OCI-LY3 (cell line): Measurements from ENCODE around the gene ABLIM2.

ENCODE experiments used
- H2AFZ ChIP-seq: fragments of 200-600, 300-600 bp; shearing (Covaris generic); 2 replicates; pipeline ENCODE4 v1.6.0; 2014; ENCODE audit warnings: antibody characterized with exemption, low read depth, low read length
- H3K27ac ChIP-seq: fragments of 200-600, 300-600 bp; sonication (generic); 2 replicates; pipeline ENCODE4 v1.5.1; 2014; ENCODE audit warnings: mild to moderate bottlenecking, low read length, moderate library complexity, mixed read lengths
- H3K27me3 ChIP-seq: fragments of 200-600, 300-600 bp; sonication (generic); 2 replicates; pipeline ENCODE4 v1.6.1; 2014; ENCODE audit warnings: low read depth, low read length, mixed read lengths
- H3K36me3 ChIP-seq: fragments of 200-600, 300-600 bp; sonication (generic); replicated peaks from 2 replicates; pipeline ENCODE3; 2014; ENCODE audit warnings: low read depth, low read length, mixed read lengths
- H3K4me1 ChIP-seq: fragments of 300-600, 200-600 bp; sonication (generic); 2 replicates; pipeline ENCODE4 v1.6.1; 2014; ENCODE audit warnings: low read length, mixed read lengths
- H3K4me2 ChIP-seq: fragments of 200-600, 300-600 bp; sonication (generic); 2 replicates; pipeline ENCODE4 v1.6.1; 2014; ENCODE audit warnings: low read length, mixed read lengths
- H3K4me3 ChIP-seq: fragments of 300-600, 200-600 bp; sonication (generic); 2 replicates; pipeline ENCODE4 v1.5.1; 2014; ENCODE audit warnings: antibody characterized with exemption, mild to moderate bottlenecking, low read length, moderate library complexity
- H3K79me2 ChIP-seq: fragments of 300-600, 200-600 bp; shearing (Covaris generic); 2 replicates; pipeline ENCODE4 v1.6.1; 2014; ENCODE audit warnings: mild to moderate bottlenecking, low read length, mixed read lengths
- H3K9ac ChIP-seq: fragments of 300-600, 200-600 bp; shearing (Covaris generic); 2 replicates; pipeline ENCODE4 v1.6.0; 2014; ENCODE audit warnings: mild to moderate bottlenecking, low read length, moderate library complexity
- H3K9me3 ChIP-seq: fragments of 200-600, 300-600 bp; shearing (Covaris generic); 2 replicates; pipeline ENCODE4 v1.6.1; 2014; ENCODE audit warnings: low read length, mixed read lengths; ENCODE audit not compliant: insufficient read depth
- H4K20me1 ChIP-seq: fragments of 200-600, 300-600 bp; sonication (generic); 2 replicates; pipeline ENCODE4 v1.6.1; 2016; ENCODE audit warnings: low read length, mixed read lengths; ENCODE audit not compliant: insufficient read depth
- EZH2phosphoT487 ChIP-seq: fragments of 200-600 bp; shearing (Covaris generic); IDR thresholded peaks from 2 replicates; pipeline ENCODE4 v1.6.1; 2018; ENCODE audit warnings: antibody characterized with exemption, mixed run types, low read depth
- TF ChIP-seq, protein P1 (sequence below): fragments of 200-600, 300-600 bp; sonication (generic); IDR thresholded peaks from 2 replicates; pipeline ENCODE4 v1.5.1; 2014; ENCODE audit warnings: antibody characterized with exemption, low read length, low read depth

ABLIM2 gene

GRCh38 chr4:7976634-7977033 lies 182.0 kb downstream of the ABLIM2 start:
- Histone ChIP-seq H4K20me1 (no peaks in the 10 kb centered on the region), H3K79me2 (no peaks in the 10 kb centered on the region), H2AFZ (no peak overlapping the region), H3K9me3 (no peaks in the 10 kb centered on the region), H3K27ac (no peak overlapping the region), H3K4me1 (no peaks in the 10 kb centered on the region), H3K4me3 (no peak overlapping the region), H3K27me3 (peaks cover 7% of the 10 kb centered on the region; the same call in 1 of the 2 replicates), H3K9ac (no peak overlapping the region), H3K36me3 (no peaks in the 10 kb centered on the region), H3K4me2 (no peak overlapping the region)
- no peak for TF ChIP-seq EZH2phosphoT487
- TF ChIP-seq, protein P1, sequence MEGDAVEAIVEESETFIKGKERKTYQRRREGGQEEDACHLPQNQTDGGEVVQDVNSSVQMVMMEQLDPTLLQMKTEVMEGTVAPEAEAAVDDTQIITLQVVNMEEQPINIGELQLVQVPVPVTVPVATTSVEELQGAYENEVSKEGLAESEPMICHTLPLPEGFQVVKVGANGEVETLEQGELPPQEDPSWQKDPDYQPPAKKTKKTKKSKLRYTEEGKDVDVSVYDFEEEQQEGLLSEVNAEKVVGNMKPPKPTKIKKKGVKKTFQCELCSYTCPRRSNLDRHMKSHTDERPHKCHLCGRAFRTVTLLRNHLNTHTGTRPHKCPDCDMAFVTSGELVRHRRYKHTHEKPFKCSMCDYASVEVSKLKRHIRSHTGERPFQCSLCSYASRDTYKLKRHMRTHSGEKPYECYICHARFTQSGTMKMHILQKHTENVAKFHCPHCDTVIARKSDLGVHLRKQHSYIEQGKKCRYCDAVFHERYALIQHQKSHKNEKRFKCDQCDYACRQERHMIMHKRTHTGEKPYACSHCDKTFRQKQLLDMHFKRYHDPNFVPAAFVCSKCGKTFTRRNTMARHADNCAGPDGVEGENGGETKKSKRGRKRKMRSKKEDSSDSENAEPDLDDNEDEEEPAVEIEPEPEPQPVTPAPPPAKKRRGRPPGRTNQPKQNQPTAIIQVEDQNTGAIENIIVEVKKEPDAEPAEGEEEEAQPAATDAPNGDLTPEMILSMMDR, result no peak

DNA sequence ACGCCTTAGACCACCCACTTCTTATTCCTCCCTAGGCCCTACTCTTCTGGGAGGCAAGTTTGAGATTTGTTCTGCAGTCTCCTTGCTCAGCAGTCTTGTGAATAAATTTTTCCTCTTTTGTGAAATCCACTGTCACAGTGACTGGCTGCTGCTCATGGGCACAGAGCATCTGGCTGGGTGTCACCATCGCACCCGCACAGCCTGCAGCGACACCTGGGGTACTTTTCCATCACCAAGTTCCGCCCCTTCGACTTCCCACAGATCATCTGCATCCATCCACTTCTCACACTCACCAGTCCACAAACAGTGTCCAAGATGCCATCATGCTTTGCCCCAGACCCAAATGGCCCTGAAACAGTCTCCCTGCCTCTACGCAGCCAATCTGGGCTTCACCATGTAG lies 182.6 kb downstream of the ABLIM2 start:
- H3K9ac ChIP-seq, result no peak overlapping the region
- H3K4me1 ChIP-seq, result no peaks in the 10 kb centered on the region
- H3K36me3 ChIP-seq, result no peaks in the 10 kb centered on the region
- H3K4me3 ChIP-seq, result no peak overlapping the region
- no peaks in the 10 kb centered on the region for H4K20me1 ChIP-seq
- H3K4me2 ChIP-seq, result no peak overlapping the region
- H2AFZ ChIP-seq, result no peak overlapping the region
- H3K27ac ChIP-seq, result no peak overlapping the region
- peaks cover 7% of the 10 kb centered on the region; the same call in 1 of the 2 replicates for H3K27me3 ChIP-seq
- TF ChIP-seq EZH2phosphoT487, result no peak
- TF ChIP-seq, protein P1, result no peak
- H3K9me3 ChIP-seq, result no peaks in the 10 kb centered on the region
- no peaks in the 10 kb centered on the region for H3K79me2 ChIP-seq

DNA sequence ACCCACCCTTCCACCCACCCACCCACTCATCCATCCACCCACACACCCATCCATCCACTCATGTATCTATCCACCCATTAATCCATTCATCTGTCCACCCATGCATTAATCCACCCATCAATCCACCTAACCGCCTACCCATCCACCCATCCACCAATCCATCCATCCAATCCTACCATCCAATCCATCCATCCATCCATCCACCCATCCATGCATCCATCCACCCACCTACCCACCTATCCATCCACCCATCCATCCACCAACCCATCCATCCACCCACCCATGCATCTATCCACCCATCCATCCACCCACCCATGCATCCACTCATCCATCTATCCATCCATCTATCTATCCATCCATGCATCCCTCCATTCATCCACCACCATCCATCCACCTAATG lies 184.2 kb downstream of the ABLIM2 start:
- H3K27ac ChIP-seq, result no peak overlapping the region
- no peaks in the 10 kb centered on the region for H3K4me1 ChIP-seq
- no peak for TF ChIP-seq EZH2phosphoT487
- TF ChIP-seq, protein P1, result no peak
- no peaks in the 10 kb centered on the region for H3K79me2 ChIP-seq
- 0 out of 2 replicates have a peak, but pooled peaks cover under 1% of the 10 kb centered on the region for H3K27me3 ChIP-seq
- no peak overlapping the region for H2AFZ ChIP-seq
- H3K36me3 ChIP-seq, result no peaks in the 10 kb centered on the region
- H4K20me1 ChIP-seq, result no peaks in the 10 kb centered on the region
- no peaks in the 10 kb centered on the region for H3K9me3 ChIP-seq
- no peak overlapping the region for H3K4me3 ChIP-seq
- H3K9ac ChIP-seq, result no peak overlapping the region
- H3K4me2 ChIP-seq, result no peak overlapping the region

- no peak overlapping the region for H2AFZ ChIP-seq
- H3K27me3 ChIP-seq, result no peaks in the 10 kb centered on the region
- no peaks in the 10 kb centered on the region for H3K4me1 ChIP-seq
- no peak overlapping the region for H3K4me2 ChIP-seq
- H4K20me1 ChIP-seq, result no peaks in the 10 kb centered on the region
- TF ChIP-seq, protein P1, result no peak
- TF ChIP-seq EZH2phosphoT487, result no peak
- H3K27ac ChIP-seq, result no peak overlapping the region
- H3K9me3 ChIP-seq, result no peaks in the 10 kb centered on the region
- no peak overlapping the region for H3K4me3 ChIP-seq
- H3K9ac ChIP-seq, result no peak overlapping the region
- H3K36me3 ChIP-seq, result no peaks in the 10 kb centered on the region
- no peaks in the 10 kb centered on the region for H3K79me2 ChIP-seq
Observed at GRCh38 chr4:7973545-7973981, 185.1 kb downstream of the ABLIM2 start.
